HG02571 (cell line): ENCODE measurements around the gene GABBR2.

Experiments
- ATAC-seq: cut with Tn5 transposase; IDR thresholded peaks from one replicate; pipeline ENCODE4 v1.9.1; 2021; ENCODE audit warnings: mild to moderate bottlenecking, moderate library complexity; ENCODE audit not compliant: unreplicated experiment

GABBR2 gene

DNA sequence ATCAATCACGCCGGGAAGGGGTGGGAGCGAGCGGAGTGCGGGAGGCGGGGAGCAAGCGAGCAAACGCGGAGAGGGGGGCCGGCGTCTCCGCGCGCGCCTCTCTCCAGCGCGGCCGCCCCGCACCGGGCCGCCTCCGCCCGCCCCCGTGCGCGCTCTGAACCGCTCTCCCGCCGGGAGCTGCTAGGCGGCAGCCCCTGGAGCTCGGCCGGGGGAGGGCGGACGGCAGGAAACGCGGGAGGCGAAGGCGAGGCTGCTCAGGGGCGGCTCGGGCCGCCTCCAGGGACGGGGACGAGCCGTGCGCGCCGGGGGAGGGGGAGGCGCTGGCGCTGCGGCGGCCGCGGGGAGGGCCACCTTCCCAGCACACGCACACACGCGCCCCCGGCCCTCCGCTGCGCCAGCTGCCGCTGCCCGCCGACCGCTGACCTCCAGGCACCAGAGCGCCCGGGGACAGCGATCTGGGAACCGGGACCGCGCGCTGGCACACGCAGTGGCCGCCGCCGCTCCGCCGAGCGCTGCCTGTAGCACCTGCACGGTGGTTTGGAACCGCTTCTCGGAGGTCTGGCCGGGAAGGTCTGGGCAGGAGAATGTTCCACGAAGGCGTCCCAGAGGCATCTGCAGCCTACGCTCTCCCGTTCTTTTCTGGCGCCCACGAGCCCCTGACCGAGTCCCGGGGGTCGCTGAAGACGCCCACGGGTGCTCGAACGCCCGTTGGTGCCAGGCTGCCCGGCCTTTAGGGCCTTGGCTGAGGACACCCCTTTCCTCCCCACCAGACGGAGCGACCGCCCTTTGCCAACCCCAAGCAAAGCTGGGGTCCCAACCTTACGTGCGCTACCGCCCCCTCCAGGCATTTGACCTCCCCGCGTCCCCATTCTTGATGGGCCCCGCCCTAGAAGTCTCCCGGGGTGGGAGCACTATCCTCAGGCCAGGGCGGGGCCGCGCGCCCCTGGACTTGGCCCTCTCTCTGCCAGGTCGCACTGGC lies at the start of gene GABBR2:
Gene GABBR2, minus strand, starts transcription at position 3 of the 979 bp plus-strand sequence. CDS start 198 bp downstream, outside the sequence.
- no peak for ATAC-seq

DNA sequence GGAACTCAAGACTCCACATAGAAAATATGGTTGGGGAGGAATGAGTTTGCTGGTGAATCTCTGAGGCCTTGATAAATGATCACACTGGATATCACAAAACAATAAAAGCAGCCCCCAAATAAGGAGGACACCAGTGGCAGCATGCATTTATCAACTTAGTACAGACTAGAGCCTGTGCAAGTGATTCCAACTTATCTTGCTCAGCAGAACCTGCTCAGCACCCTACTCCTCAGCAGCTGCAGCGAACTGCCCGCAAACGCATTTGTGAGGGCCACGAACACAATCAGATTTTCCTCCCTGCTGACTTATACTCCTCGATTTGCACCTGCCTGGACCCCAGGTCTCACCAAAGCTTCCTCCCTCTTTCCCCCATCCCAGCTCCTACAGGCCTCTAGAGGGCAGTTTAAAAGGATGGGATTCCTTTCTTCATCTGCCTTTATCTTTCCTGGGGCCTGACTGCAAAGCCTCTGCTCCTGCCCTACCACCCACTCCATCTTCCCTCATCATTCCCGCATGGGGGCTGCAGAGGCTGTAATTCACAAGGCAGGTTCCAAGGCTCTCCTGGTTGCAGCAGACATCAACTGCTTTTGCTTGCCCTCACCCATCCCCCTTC lies 46.4 kb upstream of the GABBR2 start:
- no peak for ATAC-seq

DNA sequence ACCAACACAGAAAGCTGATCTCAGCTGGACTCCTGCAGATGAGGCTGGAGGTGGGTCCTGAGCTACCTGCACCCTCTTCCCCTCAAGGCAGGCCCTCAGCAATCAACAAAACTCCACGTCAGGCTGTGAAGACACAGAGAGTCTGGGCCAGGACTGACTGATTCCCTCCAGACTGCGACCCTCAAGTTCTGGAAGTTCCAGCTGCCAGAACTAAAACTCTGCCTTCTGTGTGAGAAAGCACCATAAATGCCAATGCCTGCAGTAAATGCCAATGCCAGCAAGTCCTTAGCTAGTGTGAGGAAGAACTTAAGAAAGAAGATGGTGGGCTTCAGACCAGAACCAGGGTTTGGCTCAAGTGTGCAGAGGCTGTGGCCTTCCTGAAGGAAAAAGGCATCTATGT lies 42.5 kb upstream of the GABBR2 start:
- ATAC-seq: no peak

DNA sequence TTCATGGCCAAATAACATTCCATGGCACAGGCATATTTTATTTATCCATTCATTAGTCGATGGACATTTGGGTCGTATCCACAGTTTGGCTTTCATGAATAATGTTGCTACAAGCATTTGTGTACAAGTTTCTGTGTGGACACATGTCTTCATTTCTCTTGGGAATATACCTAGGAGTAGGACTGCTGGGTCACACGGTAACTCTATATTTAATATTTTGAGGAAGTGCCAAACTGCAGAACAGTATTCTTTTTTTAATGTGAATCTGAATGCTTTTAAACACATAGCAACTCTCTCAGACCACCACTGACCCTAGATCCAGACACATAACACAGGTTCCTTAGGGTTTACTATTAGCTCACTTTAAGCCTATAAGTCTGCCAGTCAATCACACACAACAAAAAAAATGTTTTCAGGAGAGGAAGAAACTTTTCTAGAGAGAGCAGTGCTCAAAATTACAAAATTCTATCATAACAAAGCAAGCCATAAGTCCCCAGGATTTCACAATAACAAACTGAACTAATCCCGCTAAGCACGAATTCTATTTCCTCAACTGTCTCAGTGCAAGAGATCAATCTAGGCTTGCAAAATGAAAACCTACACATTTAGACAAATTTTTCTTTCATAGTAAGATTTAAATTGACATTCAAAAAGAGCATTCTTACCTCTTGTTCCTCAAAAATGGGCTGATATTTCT lies 41.8 kb upstream of the GABBR2 start:
- no peak for ATAC-seq

DNA sequence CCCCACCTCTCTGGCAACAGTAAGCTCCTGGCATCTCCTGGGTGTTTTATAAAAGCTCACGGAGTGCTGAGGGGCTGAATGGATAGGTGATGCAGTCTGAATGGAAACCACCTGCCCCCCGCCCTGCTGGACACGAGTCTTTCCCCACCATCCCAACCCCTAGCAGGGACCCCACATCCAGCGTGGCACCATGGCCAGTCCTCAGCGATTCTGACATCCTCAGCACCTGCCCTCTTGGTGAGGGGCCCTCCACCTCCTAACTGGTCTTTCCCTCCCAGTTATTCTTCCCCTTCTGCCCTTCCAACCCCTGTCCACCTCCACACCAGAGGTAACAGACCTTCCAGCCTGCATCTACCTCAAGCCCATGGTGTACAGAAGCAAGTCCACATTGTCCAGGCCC lies 38.7 kb upstream of the GABBR2 start:
- ATAC-seq: no peak

DNA sequence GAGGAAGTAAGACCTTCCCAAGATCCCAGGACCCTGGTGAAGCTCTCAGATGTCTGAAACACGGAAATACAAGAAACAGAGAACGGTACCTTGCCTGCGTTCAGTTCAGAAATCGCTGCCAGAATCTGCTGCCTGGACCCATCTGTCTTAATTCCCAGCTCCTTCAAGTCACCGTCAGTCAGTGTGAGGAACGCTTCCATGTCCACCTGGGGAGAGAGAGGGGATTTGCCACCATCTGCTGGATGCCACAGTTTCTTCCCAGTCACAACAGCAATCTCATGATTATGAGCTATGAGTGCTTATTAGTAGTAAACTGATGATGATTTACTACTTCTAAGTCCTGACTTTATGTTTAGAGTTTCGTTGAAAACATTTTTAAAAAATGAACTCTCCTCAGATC lies 36.7 kb upstream of the GABBR2 start:
- ATAC-seq: no peak

DNA sequence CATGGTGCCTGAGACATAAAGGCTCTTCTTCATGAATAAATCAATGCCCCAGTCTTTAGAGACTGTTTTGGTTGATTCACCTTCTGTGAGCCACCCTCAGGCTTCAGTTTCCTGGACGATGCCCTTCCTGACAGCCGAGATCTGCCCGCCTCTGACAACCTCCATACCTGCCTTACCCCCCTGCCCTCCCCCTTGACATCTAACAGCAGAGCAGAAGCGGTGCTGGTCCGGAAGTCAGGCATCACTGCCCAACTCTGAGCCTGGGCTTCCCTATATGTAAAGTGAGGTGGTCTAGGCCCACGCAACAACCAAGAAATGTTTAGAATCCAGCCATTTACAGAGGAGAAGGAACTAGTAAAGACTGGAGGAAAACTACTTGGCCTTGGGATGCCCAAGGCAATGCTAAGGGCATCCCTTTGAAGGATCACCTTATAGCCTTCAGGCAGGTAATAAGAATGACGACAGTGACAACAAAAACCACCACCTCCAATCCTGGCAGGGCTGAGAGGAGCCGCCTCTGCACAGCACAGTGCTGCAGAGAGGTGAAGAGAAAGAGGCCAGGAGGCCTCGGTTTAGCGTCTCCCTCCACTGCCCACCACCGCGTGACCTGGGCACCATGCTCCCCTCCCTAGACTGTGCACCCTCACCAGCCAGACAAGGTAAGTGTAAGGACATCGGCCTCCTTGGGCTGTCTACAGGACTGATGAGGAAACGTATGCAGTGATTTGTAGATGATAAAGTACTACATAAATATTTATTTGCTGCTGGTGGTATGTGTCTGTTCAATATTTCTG lies 35.3 kb upstream of the GABBR2 start:
- ATAC-seq: no peak

DNA sequence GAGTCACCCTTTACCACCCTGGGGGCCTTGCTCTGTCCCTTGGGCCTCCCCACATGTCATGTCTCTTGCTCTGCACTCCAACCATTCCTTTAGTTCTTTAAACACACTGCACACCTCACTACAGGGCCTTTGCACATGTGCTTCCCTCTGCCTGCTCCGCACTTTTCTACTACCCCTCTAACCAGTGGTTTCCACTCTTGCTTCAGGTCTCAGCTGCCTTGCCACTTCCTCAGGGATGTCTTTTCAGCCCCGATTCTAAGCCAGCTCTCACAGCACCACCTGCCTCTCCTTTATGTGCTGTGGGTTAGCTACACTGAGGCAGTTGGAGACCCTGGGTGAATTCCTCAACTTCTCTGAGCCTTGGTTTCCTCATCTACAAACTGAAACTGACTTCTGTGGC lies 34.6 kb upstream of the GABBR2 start:
- no peak for ATAC-seq

DNA sequence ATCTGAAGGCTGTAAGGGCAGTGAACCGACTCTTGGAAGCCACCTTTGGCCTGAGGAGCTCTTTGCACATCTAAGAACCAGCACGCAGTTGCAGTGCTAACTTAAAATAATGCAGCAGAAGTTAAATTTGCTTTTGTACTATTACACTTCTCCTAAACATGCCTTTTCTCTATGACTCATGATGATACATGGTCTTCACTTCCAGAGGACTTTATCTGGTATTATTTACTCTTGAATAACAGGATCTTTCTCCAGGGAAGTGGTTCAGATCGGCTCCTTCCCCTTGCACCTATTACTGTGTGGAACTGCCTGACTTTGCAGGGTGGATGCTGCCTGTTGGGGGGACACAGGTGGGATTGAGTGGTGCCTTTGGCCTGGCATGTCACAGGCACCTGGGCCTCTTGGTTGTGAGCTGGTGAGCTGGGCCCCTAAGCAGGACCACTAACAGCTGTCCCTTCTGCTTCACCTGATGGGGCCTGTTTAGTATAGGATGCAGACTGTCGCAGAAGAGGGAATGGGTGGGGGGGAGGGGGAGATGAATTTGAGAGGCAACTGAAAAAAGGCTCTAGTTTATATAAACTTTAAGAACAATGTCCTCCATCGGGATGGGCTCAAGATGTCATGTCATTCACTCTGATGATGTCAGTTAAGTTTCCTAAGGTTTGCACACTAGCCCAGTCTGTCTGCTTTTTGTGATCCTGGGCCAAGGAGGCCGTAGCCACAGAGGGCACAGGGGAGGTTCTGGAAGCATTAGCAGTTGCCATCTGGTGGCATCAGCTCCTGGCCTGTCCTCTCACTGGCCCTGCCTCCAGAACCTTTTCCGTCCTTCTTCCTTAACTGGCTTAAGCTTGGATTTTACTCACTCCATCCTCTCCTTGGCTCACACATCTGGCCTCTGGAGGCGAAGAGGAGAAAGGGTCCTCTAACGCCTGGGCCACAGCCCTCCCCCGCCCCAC lies 33.9 kb upstream of the GABBR2 start:
- no peak for ATAC-seq

DNA sequence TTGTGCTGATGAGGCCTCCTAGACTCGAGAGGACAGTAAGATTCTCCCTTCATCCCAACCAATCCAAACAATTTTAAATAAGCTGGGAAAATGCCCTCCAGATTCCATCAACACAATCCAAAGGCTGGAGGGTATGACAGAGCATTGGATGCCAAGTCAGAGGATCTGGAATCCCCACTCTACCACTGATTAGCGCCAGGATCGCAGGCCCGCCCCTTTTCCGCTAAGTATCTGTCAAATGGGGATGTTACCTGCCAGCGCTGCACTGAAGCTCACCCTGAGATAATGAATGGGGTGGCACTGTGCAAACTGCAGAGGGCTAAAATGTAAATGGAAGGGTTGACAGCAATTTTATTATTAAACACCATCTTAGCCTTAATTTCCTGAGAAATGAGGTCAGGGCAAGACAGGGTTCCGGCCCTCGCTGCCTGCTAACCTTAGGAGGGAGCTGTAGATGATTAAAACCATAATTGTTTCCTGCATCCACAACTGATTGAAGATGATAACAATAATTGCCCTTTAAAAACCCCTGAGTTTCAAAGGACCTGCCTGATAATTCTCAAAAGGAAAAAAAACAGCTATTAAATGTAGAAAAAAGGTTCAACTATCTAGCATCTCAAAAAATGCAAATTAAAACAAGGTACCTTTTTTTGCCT lies 31.6 kb upstream of the GABBR2 start:
- no peak for ATAC-seq

DNA sequence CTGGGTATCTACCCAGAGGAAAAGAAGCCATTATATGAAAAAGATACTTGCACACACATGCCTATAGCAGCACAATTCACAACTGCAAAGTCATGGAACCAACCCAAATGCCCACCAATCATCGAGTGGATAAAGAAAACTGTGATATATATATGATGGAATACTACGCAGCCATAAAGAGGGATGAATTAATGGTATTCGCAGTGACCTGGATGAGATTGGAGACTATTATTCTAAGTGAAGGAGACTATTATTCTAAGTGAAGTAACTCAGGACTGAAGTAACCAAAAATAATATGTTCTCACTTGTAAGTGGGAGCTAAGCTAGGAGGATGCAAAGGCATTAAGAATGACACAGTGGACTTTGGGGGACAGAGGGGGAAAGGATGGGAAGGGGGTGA lies 30.0 kb upstream of the GABBR2 start:
- no peak for ATAC-seq

DNA sequence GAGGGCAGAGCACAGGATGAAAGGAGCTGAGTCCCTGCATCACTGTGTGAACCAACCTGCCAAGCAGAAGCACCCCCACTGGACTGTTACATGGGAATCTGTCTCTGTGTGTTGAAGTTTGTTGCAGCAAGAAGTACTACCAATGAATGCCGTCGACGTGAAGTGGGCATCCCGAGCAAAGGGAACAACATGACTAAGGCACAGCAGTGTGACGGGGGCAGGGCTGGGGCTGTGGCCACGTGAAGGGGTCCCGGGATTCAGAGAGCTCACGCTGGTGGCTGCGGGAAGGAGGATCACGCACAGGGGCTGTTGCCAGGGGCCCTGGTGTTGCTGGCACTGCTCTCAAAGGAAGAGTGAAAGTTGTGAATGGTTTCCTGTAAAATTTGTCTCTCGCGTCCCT lies 27.5 kb upstream of the GABBR2 start:
- no peak for ATAC-seq

DNA sequence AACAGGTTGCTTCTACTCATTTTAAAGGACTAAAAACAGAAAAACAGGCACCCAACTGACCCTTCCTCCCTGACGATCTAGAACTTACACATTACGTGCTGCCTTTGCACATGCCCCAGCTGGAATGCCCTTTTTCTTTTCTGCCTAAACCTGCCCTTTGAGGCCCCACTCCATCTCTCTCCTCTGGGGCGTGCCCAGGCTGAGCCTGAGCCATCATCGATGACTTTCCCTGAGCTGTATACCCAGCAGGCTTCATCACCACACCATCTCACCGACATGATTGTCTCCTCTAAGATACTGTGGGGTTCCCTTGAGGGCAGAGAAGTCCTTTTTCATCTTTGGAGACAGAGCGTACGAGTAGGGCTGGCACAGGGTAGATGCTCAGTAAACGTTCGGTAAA lies 24.1 kb upstream of the GABBR2 start:
- ATAC-seq: no peak

DNA sequence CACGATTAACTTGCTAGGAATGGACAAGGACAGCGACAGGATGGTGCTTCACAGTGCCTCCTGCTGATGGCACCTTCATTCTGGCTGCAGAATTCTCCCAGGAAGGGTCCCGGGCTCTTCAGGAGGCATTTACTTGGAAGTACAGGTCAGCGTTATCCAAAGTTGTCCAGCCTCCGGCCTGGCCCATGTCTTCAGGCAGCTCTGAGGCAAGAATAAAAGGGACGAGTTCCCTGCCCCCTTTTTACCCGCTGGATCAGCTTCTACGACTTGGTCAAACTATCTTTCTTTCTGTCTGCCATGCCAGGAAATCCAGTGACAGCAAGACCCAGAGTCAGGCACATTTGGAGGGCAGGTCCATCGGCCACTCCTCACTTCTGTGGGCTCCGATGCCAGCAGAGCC lies 23.4 kb upstream of the GABBR2 start:
- ATAC-seq: no peak

DNA sequence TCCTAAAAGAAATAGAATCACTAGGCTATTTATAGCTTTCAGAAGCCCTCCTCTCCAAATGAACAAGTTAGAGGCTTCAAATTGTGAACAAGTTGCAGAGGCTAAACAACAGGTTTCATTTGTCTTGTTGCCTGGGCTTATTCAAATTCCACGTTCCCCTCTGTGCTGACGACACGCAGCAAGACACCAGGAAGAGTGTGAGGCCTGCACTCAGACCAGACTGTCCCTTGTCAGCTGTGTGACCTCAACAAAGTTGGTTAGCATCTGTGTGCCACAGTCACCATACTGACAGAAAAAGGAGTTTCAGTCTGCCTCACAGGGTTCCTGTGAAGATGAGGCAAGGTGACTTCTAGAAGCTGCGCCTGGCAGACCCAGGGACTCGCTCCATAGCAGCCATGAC lies 22.1 kb upstream of the GABBR2 start:
- ATAC-seq: no peak

DNA sequence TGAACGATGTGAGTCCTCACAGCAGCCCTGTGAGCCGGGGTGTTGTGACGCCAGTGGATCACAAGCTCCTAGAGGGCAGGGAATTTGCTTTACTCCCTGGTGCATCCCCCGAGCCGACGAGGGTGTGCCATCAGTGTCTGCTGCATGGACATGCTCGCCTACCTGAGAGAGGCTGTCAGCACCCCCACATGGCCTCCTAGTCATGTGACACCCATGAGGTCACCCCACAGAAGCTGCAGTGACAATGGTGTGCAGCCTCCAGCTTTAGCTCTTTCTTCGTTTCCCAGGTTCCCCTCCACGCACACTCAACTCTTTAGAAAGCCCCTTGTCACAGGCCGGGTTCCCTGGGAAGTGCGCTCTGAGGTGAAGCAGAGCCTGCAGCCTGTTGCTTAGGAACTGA lies 19.8 kb upstream of the GABBR2 start:
- ATAC-seq: no peak

DNA sequence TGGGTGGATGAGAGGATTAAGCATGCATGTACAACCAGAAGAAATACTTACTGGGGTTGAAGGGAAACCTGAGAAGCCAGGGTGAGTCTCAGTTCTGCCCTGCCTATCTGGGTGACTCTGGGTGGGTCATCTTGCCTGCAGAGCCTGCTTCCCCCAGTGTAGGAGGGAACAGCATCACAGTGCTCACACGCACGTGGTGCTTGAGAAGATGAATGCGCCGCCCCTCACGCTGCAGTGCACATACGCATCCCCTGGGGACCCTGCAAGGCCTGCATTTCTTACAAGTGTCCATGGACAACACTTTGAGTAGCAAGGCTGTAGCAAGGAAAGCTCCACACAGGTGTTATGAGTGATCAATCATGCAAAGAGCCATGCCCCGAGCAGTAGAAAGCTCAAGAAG lies 18.7 kb upstream of the GABBR2 start:
- ATAC-seq: no peak

DNA sequence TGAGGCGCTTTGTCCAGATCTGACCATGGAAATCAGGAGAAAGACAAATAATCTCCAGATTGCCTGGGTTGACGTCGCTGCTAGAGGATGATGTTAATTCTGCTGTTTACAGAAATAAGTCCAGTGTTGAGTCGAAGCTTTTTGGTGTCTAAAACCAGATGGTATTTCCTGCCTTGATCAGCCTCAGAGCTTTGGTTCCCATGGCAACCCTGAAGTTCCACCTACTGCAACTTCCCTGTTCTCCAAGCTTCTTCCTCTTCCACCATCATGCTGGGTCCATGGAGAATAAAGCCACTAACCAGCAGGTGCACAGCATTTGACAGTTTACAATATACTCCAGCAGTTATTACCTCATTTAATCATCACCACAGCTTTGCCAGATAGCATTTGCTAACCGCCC lies 18.0 kb upstream of the GABBR2 start:
- ATAC-seq: no peak

DNA sequence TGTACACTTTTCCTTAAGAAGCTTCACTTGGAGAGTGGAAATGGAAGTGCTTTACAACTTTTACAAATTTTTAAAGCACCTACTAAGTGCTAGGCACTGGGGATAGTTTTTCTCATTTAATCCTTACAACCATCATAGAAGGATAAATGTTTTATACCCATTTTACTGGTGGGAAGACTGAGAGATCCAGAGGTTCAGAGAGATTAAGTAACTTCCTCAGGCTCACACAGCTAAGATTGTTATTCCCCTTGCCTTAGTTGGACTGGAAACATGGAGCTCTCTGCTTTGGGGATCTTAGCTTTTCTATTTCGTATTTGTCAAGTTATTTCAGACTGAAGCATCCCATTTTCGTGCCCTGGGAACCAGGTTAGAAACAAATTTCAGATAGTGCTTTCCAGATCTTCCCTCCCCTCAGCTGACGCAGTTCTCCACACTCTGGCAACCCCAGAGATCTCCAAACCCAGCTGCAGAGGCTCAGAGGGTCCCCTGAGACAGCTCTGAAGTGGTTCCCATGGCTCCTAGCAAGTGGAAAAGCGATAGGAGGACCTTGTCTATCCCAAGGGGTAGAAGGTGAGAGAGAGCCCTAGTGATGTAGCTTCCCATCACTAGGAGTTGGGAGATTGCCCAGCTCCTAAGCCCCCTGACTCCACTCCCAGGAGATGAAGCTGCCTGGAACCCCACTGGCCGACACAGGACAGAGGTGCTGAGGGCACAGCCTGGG lies 16.2 kb upstream of the GABBR2 start:
- ATAC-seq: no peak
